HEK293 (cell line): ENCODE results near the gene PITRM1.
A peak's percentile ranks its signal among the peaks of the same experiment; 100 is the strongest.

Experiments
- CTCF ChIA-PET: fragments of 350-600 bp; formaldehyde crosslinking; extraction: SDS; loops from one replicate; lab custom pipeline; 2021; ENCODE audit warnings: antibody characterized with exemption; lab: Yijun Ruan, JAX
- POLR2A ChIA-PET: fragments of 300-600 bp; formaldehyde crosslinking; extraction: SDS; loops from one replicate; lab custom pipeline; 2020; ENCODE audit warnings: antibody characterized with exemption, inconsistent platforms; lab: Yijun Ruan, JAX
- H3K27ac ChIP-seq: fragments of 200-500 bp; sonication (Bioruptor generic); 2 replicates; pipeline ENCODE4 v1.5.1; 2014; ENCODE audit warnings: low read depth, low read length, control low read depth, inconsistent platforms; ENCODE audit errors: extremely low read depth
- H3K36me3 ChIP-seq, 2 experiments: fragments of 200-500 bp in 1 of 2; sonication (Bioruptor generic) in 1 of 2; 1 replicate in 1 of 2; 2 replicates in 1 of 2; pipeline ENCODE4 v1.5.1; 2014 to 2017; ENCODE audit warnings: inconsistent platforms in 2 of 2, low read length in 2 of 2; ENCODE audit not compliant: control insufficient read depth in 2 of 2, insufficient read depth in 1 of 2
- H3K4me1 ChIP-seq: fragments of 200-500 bp; sonication (Bioruptor generic); 2 replicates; pipeline ENCODE4 v1.5.1; 2014; ENCODE audit warnings: mild to moderate bottlenecking, low read length, inconsistent platforms; ENCODE audit not compliant: control insufficient read depth, insufficient read depth
- H3K4me3 ChIP-seq: 2 replicates; pipeline ENCODE4 v1.5.1; 2011; ENCODE audit warnings: low read depth, mild to moderate bottlenecking, control low read depth, low read length, moderate library complexity
- H3K9me3 ChIP-seq: fragments of 200-500 bp; sonication (Bioruptor generic); 2 replicates; pipeline ENCODE4 v1.5.1; 2014; ENCODE audit warnings: low read depth, low read length, inconsistent platforms; ENCODE audit not compliant: control insufficient read depth, insufficient read depth
- BCL11B ChIP-seq: fragments of 450-650 bp; formaldehyde crosslinking; IDR thresholded peaks from 2 replicates; pipeline ENCODE4 v1.5.1; 2016; ENCODE audit warnings: low read depth, missing biosample characterization, missing genetic modification characterization
- EGR2 ChIP-seq: fragments of 450-650 bp; formaldehyde crosslinking; IDR thresholded peaks from 2 replicates; pipeline ENCODE4 v1.5.1; 2016; ENCODE audit warnings: low read depth, missing biosample characterization, missing genetic modification characterization
- GFI1B ChIP-seq: fragments of 450-650 bp; formaldehyde crosslinking; IDR thresholded peaks from 2 replicates; pipeline ENCODE4 v1.5.1; 2016; ENCODE audit warnings: missing biosample characterization, missing genetic modification characterization
- KLF10 ChIP-seq: fragments of 450-650 bp; IDR thresholded peaks from 2 replicates; pipeline ENCODE4 v1.5.1; 2018; ENCODE audit warnings: missing biosample characterization, mild to moderate bottlenecking, missing genetic modification characterization
- SP3 ChIP-seq: fragments of 450-650 bp; formaldehyde crosslinking; IDR thresholded peaks from 2 replicates; pipeline ENCODE4 v1.5.1; 2016; ENCODE audit warnings: missing biosample characterization, missing genetic modification characterization
- YY1 ChIP-seq: fragments of 450-650 bp; formaldehyde crosslinking; IDR thresholded peaks from 2 replicates; pipeline ENCODE4 v1.5.1; 2018; ENCODE audit warnings: missing biosample characterization, missing genetic modification characterization
- ZBTB17 ChIP-seq: fragments of 450-650 bp; formaldehyde crosslinking; IDR thresholded peaks from 2 replicates; pipeline ENCODE4 v1.5.1; 2016; ENCODE audit warnings: missing biosample characterization, missing genetic modification characterization
- ZEB2 ChIP-seq: fragments of 450-650 bp; formaldehyde crosslinking; IDR thresholded peaks from 2 replicates; pipeline ENCODE4 v1.5.1; 2016; ENCODE audit warnings: missing biosample characterization, missing genetic modification characterization
- ZFP3 ChIP-seq: fragments of 450-650 bp; formaldehyde crosslinking; IDR thresholded peaks from 2 replicates; pipeline ENCODE4 v1.5.1; 2016; ENCODE audit warnings: low read depth, missing biosample characterization, missing genetic modification characterization
- ZNF155 ChIP-seq: fragments of 450-650 bp; formaldehyde crosslinking; IDR thresholded peaks from 2 replicates; pipeline ENCODE4 v1.5.1; 2016; ENCODE audit warnings: missing biosample characterization, missing genetic modification characterization
- ZNF169 ChIP-seq: fragments of 450-650 bp; formaldehyde crosslinking; IDR thresholded peaks from 2 replicates; pipeline ENCODE4 v1.5.1; 2016; ENCODE audit warnings: missing biosample characterization, missing genetic modification characterization
- ZNF266 ChIP-seq: fragments of 450-650 bp; formaldehyde crosslinking; IDR thresholded peaks from 2 replicates; pipeline ENCODE4 v1.5.1; 2016; ENCODE audit warnings: missing biosample characterization, missing genetic modification characterization, low read depth
- ZNF292 ChIP-seq: fragments of 450-650 bp; formaldehyde crosslinking; IDR thresholded peaks from 2 replicates; pipeline ENCODE4 v1.5.1; 2016; ENCODE audit warnings: low read depth, missing biosample characterization, missing genetic modification characterization, borderline replicate concordance
- ZNF555 ChIP-seq: fragments of 450-650 bp; formaldehyde crosslinking; conservative IDR thresholded peaks from 2 replicates; pipeline ENCODE4 v1.5.1; 2017; ENCODE audit warnings: missing biosample characterization, mild to moderate bottlenecking, missing genetic modification characterization, inconsistent platforms
- ZNF664 ChIP-seq: fragments of 450-650 bp; formaldehyde crosslinking; IDR thresholded peaks from 2 replicates; pipeline ENCODE4 v1.5.1; 2016; ENCODE audit warnings: missing biosample characterization, missing genetic modification characterization
- ZNF670 ChIP-seq: fragments of 450-650 bp; formaldehyde crosslinking; IDR thresholded peaks from 2 replicates; pipeline ENCODE4 v1.5.1; 2016; ENCODE audit warnings: missing biosample characterization, missing genetic modification characterization, low read depth
- ZNF701 ChIP-seq: fragments of 450-650 bp; formaldehyde crosslinking; IDR thresholded peaks from 2 replicates; pipeline ENCODE4 v1.5.1; 2016; ENCODE audit warnings: missing biosample characterization, missing genetic modification characterization
- ZNF837 ChIP-seq: fragments of 450-650 bp; formaldehyde crosslinking; IDR thresholded peaks from 2 replicates; pipeline ENCODE4 v1.5.1; 2016; ENCODE audit warnings: missing biosample characterization, missing genetic modification characterization
- ZNF843 ChIP-seq: fragments of 450-650 bp; formaldehyde crosslinking; IDR thresholded peaks from 2 replicates; pipeline ENCODE4 v1.5.1; 2016; ENCODE audit warnings: missing biosample characterization, missing genetic modification characterization
- ZSCAN16 ChIP-seq: fragments of 450-650 bp; formaldehyde crosslinking; IDR thresholded peaks from 2 replicates; pipeline ENCODE4 v1.5.1; 2016; ENCODE audit warnings: missing biosample characterization, missing genetic modification characterization
- TF ChIP-seq, protein P1 (sequence below): fragments of 450-650 bp; formaldehyde crosslinking; IDR thresholded peaks from 2 replicates; pipeline ENCODE4 v1.5.1; 2016; ENCODE audit warnings: missing biosample characterization, missing genetic modification characterization
- TF ChIP-seq, protein P2 (sequence below): fragments of 450-650 bp; formaldehyde crosslinking; IDR thresholded peaks from 2 replicates; pipeline ENCODE4 v1.5.1; 2016; ENCODE audit warnings: missing biosample characterization, missing genetic modification characterization, low read depth

The PITRM1 gene

DNA sequence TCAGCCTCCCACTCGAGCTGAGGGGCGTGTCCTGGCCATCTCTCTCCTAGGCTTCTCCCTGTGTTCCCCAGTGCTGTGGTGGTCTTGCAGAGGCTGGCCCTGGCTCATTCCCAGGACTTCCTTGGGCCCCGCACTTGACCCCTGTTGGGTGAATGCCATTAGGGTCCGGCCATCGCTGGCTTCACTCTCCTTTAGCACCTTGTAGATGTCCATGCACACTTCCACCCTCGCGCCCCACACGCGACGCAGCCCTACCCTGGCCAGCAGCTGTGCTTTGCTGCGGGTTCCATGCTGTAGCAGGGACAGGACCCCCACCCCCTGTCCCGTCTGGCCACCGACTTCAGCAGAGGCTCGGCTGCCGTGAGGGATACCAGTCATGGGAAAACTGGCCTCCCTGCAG lies 46.3 kb downstream of the PITRM1 start:
- TF ChIP-seq GFI1B (no peak), ZNF555 (tag by site-specific recombination) (no peak), KLF10 (tag by site-specific recombination) (no peak), ZNF670 (tag by site-specific recombination) (no peak), ZSCAN16 (tag by site-specific recombination) (no peak), ZNF843 (tag by site-specific recombination) (no peak), ZNF837 (no peak), BCL11B (tag by site-specific recombination) (no peak), ZNF664 (tag by site-specific recombination) (no peak), EGR2 (tag by site-specific recombination) (no peak), ZFP3 (no peak), ZNF266 (tag by site-specific recombination) (no peak), ZEB2 (tag by site-specific recombination) (no peak), ZBTB17 (tag by site-specific recombination) (no peak), ZNF701 (no peak), ZNF169 (tag by site-specific recombination) (no peak)
- TF ChIP-seq, protein P1, sequence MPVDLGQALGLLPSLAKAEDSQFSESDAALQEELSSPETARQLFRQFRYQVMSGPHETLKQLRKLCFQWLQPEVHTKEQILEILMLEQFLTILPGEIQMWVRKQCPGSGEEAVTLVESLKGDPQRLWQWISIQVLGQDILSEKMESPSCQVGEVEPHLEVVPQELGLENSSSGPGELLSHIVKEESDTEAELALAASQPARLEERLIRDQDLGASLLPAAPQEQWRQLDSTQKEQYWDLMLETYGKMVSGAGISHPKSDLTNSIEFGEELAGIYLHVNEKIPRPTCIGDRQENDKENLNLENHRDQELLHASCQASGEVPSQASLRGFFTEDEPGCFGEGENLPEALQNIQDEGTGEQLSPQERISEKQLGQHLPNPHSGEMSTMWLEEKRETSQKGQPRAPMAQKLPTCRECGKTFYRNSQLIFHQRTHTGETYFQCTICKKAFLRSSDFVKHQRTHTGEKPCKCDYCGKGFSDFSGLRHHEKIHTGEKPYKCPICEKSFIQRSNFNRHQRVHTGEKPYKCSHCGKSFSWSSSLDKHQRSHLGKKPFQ, result no peak
- TF ChIP-seq, protein P2, sequence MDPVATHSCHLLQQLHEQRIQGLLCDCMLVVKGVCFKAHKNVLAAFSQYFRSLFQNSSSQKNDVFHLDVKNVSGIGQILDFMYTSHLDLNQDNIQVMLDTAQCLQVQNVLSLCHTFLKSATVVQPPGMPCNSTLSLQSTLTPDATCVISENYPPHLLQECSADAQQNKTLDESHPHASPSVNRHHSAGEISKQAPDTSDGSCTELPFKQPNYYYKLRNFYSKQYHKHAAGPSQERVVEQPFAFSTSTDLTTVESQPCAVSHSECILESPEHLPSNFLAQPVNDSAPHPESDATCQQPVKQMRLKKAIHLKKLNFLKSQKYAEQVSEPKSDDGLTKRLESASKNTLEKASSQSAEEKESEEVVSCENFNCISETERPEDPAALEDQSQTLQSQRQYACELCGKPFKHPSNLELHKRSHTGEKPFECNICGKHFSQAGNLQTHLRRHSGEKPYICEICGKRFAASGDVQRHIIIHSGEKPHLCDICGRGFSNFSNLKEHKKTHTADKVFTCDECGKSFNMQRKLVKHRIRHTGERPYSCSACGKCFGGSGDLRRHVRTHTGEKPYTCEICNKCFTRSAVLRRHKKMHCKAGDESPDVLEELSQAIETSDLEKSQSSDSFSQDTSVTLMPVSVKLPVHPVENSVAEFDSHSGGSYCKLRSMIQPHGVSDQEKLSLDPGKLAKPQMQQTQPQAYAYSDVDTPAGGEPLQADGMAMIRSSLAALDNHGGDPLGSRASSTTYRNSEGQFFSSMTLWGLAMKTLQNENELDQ (tag by site-specific recombination), result no peak
- TF ChIP-seq, all 188 proteins: peak for 0
- peak overlapping the region; percentile 61; the same call in 1 of the 2 replicates for H3K27ac ChIP-seq
- H3K4me1 ChIP-seq, result peaks cover 12% of the 10 kb centered on the region; the same call in 1 of the 2 replicates
- peaks cover 11 to 70% of the 10 kb centered on the region in 2 experiments; a peak in 2 of 3 replicates for H3K36me3 ChIP-seq
- CTCF ChIA-PET, result no interaction called here
- no peaks in the 10 kb centered on the region for H3K9me3 ChIP-seq
- POLR2A ChIA-PET, result no interaction called here
- H3K4me3 ChIP-seq, result no peak overlapping the region

DNA sequence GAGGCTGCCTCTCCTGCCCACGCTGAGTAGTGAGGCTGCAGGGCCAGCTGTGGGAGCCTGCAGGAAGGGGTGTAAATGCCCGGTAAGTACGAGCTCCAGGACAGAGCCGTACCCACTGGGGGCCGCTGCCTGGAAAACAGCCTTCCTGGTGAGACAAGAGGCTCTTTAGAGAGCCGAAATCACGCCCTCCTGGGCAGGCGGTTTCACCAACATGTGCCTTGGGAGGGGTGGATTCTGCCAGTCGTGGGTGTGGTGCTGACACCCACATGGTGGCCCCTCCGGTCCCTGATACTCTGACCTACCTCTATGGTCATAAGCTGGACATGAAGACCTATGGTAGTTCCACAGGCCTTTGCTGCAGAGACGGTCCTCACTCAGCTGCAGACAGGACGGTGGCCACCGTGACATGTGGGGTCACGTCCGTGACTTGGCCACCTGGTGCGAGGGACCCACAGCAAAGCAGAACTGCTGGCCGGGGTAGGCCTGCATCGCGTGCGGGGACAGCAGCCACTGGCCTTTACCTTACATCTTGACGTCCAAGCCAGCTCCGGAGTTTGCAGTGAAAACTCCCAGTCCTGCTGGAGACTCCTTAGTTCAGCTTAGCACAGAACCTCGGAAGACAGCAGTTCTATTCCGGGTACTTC lies 46.9 kb downstream of the PITRM1 start:
- H3K27ac ChIP-seq, result no peak overlapping the region; the same call in 1 of the 2 replicates
- no peaks in the 10 kb centered on the region for H3K9me3 ChIP-seq
- CTCF ChIA-PET, result no interaction called here
- peaks cover 8 to 67% of the 10 kb centered on the region in 2 experiments; a peak in 2 of 3 replicates for H3K36me3 ChIP-seq
- no peak overlapping the region for H3K4me3 ChIP-seq
- H3K4me1 ChIP-seq, result peaks cover 12% of the 10 kb centered on the region; the same call in 1 of the 2 replicates
- POLR2A ChIA-PET, result no interaction called here
- TF ChIP-seq SP3 (tag by site-specific recombination), result no peak
- TF ChIP-seq YY1 (tag by site-specific recombination), result no peak
- no peak for TF ChIP-seq ZNF155 (tag by site-specific recombination)
- TF ChIP-seq ZNF292 (tag by site-specific recombination), result no peak
